ENCODE data around the gene ZC3H4. TPM values are rescaled to one million over a fixed set of nuclear protein-coding genes. Genes with fewer than 3 reads are reported as not detected.
"Not testable (repeated sequence)": the region's sequence is repeated elsewhere in the genome, so short reads cannot be mapped to it uniquely, and the experiment has no call there.

The ZC3H4 gene
- 45.1 TPM for total RNA-seq

DNA sequence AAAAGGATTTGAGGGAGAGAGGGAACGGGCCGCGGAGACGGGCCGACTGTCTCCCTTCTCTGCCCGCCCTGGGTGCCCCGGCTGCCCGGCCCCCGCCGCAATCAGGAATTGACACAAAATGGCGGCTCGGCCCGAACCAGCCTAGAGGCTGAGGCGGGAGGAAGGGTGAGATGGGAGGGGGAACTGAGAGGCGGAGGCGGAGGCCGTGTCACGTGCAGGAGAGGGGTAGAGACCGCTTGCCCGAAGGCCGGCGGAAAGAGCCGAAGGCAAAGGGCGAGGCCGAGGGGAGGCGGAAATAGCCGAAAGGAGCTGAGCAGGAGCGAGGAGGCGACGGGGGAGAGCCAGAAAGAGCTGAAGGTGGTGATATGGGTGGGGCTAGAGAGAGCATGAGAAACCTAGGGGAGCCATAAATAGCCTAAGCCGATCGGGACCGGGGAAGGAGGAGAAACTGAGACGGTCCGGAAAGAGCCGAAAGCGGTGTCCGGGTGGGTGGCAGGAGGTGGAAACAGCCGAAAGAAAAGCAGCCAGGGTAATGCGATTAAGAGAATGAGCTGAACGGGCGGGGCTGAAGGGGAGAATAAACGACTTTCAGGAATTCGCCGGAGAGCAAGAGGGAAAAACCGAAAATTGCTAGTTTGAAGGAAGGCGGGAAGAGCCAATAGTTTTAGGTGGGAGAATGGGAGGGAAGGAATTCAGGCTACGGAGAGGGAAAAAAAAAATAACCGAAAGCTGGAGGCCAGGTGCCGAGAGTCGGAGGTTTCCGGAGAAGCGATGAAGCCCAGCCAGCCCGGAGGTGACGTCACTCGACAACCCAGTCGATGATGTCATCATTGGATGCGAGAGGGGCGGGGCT, at the start of gene ZC3H4:
ZC3H4 (minus strand) TSS at position 780 of the 853 bp plus-strand sequence. CDS start 1,192 bp downstream, outside the sequence.
- DNase-seq (ENCODE audit: low spot score) = peak; percentile 99

DNA sequence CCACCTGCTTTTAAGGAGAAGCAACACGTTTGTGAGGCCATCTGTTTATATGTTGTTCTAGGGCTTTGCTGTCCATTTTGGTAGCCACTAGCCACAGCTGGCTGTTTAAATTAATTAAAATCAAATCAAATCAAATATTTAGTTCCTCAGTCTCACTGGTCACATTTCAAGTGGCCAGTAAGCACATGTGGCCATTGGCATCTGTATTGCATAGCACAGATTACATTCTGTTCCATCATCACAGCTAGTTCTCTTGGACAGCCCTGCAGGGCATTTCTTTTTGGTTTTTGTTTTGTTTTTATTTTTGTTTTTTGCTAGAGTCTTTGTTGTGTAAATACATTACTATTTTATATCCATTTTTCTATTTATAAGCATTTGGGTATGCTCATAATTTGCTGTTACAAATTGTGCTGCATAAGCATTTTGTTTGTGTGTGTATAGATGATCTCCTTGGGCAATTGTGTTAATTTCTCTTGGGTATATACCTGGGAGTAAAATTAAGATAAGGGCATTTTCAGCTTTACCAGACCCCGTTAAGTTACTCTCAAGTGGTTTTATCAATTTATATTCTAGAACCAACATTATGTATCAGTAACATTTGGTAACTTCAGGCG, 48.4 kb upstream of the ZC3H4 start:
- DNase-seq (ENCODE audit: low spot score) = no peak

DNA sequence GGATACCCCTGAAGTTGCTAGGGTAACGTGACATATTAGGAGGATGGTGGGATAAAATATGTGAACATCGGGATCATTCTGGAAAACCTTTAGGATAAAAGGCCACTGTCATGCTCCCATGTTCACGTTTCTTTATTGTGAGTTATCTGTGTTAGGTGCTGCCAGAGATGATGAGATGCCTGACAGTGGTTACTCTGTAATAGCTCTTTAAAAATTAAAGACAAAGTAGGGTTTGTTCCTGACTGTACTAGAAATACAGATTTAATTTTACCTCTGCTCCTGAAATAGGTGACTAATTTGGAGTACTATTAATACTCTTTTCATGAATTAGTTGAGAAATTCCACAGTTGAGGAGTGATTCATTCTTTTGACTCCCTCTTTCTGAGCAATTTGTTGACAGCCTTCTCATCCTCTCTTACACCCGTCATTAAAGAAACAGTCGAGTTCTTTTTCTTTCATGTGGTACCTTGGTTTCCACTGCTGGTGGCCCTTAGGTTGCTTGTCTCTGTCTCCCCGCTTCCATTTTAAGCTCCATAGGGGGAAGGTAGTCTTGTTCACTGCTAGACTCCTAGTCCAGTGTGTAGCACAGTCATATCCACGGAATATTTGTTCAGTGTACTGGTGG, 45.4 kb upstream of the ZC3H4 start:
- DNase-seq (ENCODE audit: low spot score) = no peak

DNA sequence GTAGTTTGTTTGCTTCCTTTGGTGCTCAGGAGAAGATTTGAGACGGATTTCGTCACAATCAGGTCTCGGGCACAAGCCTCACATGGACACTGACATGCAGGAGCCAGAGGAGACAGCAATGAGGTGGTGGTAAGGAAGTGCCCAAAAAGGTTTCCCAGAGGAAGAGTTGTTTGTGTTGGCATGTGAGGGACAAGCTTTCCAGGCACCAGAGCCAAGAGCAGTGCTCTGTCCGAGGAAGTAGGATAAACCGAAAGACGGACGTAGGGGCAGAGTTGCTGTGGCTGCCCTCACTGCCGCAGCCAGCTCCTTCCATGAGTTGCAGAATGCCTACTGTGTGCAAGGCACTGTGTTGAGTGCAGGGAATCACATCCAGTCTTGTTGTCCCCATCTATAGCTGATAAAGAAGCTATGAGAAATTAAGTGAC, 44.8 kb upstream of the ZC3H4 start:
- DNase-seq (ENCODE audit: low spot score) = no peak

DNA sequence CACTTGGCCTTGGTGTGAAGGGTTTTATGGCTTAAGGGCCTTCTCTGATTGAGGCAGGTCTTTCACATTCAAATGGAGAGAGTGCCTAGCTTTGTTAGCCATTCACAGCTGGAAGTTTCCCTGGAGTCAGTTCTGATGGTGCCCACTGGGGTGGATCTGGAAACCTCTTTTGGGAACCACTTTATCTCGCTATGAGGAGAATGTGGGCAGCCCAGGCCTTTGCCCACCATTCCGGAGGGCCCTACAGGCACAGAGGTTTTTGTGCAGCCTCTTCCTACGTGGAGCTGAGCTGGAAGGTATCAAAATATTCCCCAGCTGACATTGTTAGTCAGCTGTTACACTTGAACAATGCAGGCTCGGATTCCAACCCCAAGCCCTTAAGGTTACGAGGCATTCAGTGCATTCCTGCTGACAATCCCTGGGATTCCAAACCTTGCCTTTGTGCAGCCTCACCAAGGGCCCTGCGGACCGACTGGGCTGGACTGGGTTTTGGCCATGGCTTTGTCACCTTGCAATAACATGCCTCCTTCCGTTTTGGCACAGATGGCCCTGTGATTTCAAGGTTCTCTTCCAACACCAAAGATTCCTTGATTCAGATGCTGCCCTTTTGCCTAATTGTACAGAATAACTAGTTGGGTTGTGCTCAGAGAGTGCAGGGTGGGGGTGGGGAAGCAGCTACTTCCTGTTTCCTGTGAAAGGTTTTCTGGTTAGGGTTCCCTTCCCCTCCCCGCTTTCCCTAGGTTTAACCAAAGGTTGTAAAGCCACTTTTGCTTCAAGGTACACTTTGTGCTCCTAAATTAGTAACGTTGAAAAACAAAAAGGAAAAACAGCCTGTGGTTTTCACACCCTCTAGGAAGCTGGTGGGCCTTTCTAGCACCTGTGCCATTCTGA, 44.1 kb upstream of the ZC3H4 start:
- DNase-seq (ENCODE audit: low spot score) = peak; percentile 12

DNA sequence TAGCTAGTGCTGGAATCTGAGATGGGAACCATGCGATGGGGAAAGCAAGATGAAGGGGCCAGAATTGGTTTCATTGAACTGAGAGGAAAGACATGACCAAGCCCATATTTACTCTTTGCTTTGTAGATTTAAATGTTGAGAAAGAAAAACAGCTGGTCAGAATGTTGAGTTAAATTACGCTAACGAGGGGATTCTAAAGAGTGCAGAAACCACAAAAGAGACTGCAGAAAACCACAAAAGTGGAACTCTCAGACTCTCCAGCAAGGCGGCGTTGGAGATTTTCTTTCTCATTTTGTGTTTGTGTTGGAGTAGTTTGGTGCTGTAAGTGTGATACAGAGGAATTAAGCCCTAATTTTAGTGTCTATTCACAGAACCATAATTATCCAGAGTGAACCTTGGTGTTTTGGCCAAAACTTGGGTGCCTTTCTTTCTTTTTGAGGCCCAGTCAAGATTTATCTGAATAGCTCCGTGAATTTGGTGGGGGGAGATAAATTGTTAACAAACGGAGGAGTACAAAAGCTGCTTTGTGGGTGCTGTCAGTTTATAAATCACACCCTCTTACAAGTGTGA, 43.4 kb upstream of the ZC3H4 start:
- no peak for DNase-seq (ENCODE audit: low spot score)

- DNase-seq (ENCODE audit: low spot score) = peak; percentile 14
Observed at GRCh38 chr19:47155148-47155547, 41.6 kb upstream of the ZC3H4 start.

DNA sequence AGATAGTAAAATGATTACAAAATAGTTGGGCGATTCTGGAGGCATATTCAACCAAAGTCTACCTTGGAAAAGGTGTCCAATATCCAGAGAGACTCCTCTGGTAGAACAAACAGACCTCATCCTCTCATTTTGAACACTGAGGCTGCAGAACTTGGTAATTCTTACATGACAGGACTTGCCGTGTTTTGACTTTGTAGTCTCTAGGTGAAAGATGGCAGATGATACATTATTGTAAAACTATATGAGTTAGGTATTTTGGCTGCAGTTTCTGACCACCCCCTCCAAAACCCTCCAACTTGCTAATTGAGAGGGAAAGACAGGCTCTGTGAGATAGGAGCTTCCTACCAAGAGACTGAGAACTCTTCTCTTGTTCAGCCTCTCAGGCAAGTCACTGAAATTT, 39.7 kb upstream of the ZC3H4 start:
- DNase-seq (ENCODE audit: low spot score) = no peak

- DNase-seq (ENCODE audit: low spot score) = peak; percentile 35
Observed at GRCh38 chr19:47152632-47153031, 39.1 kb upstream of the ZC3H4 start.

DNA sequence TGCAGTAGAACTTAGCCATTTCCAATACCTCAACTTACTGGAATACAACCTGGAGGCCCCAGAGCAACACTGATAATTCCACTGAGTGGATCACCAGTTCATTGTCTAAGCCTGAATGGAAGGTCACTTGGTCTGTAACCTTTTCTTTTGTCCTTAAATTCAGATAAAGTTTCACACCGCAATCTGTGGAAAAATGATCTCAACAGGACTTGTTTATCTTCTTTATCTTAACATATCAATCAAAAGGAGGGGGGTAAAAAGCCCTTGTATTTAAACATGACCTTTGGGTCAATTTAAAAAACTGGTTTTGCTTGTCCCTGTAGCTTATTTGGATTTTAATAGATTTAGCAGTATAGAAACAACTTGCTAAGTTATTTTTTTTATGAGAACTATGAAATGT, 38.6 kb upstream of the ZC3H4 start:
- DNase-seq (ENCODE audit: low spot score) = no peak

DNA sequence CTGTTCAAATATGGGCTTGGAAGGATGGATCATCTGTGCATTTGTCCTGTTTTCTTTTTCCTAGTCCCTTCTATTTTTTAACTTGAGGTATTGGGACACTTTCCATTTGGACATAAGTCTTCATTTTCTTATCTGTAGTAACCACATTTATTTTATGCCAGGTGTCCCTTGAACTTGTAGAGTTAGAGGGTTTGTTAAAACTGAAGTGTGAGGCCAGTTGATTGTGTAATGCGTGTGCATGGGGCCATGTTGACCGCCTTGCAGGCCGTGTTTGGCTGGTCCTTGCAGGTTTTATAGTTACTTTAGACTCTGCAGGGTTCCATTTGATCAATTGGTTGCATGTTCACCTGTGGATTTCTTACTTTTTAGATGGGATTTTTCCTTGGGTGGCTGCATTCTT, 38.1 kb upstream of the ZC3H4 start:
- DNase-seq (ENCODE audit: low spot score) = no peak

DNA sequence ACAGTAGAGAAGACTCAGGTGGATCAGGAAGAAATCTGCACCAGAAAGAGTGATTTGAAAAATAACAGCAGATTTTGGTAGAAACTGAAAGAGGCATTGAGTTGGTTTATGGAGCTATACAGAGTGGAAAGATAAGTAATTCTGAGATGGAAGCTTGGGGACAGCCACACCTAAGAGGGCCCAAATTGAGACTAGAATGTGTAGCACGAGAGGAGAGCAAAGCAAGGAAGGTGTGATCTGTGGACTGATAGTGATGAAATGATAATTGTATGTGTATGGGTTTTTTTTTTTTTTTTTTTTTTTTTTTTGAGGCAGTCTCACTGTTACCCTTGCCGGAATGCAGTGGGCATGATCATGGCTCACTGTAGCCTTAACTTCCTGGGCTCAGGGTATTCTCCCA, 33.3 kb upstream of the ZC3H4 start:
- no peak for DNase-seq (ENCODE audit: low spot score)

DNA sequence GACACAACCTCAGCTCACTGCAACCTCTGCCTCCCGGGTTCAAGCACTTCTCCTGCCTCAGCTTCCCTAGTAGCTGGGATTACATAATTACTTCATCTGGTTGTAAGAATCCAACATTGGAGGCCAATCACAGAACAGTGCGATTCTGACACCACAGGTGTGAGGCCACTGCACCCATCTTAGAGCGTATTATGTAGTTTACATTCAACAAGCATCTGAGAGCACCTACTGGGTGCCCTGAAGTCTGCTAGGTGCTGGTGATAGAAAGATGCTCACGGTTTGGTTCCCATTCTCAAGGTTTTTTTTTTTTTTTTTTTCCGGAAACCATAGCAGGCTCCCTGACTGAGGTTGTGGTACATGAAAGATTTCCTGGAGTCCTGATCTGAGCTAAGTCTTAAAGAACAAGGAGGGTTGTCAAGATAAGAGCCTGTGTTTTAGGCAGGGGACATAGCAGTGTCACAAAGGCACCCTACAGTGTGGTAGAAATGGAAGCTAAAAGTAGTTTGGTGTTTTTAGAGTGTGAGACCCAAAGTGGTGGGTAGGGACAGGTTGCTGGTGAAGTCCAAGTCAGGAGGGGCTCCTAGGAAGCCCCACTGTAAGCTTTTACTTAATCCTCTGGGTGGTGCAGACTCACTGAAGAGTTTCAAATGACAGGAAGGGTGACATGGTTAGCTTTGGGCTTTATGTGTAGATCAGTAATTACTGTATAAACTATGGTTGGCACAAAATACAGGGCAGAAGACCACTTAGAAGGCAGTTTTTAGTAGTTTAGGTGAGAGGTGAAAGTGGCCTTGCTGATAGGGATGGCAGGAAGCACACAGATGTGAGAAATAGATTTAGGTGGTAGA, 32.3 kb upstream of the ZC3H4 start:
- DNase-seq (ENCODE audit: low spot score) = no peak

GRCh38 chr19:47144630-47145029, 31.1 kb upstream of the ZC3H4 start:
- no peak for DNase-seq (ENCODE audit: low spot score)

- DNase-seq (ENCODE audit: low spot score) = no peak
Observed at GRCh38 chr19:47143322-47144073, 29.9 kb upstream of the ZC3H4 start.

GRCh38 chr19:47142779-47143178, 29.2 kb upstream of the ZC3H4 start:
- no peak for DNase-seq (ENCODE audit: low spot score)

DNA sequence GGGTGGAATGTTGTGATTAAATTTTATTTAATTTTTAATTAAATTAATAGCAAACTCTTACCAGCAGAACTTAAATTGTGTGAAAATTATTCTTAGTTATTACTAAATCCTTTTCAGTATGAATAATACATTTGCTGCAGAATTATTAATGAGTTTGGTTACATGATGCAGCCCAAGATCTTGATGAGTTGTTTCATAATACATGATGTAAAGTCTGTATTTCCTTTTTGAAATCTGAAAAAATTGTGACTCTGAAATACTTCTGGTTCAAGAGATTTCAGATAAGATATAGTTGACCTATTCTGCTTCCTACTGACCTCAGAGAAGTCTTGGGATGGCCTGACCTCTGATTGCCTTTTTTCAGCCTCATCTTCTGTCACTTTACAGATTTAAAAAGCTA, 28.1 kb upstream of the ZC3H4 start:
- DNase-seq (ENCODE audit: low spot score) = no peak

GRCh38 chr19:47141252-47141651, 27.7 kb upstream of the ZC3H4 start:
- DNase-seq (ENCODE audit: low spot score) = not testable (repeated sequence)

DNA sequence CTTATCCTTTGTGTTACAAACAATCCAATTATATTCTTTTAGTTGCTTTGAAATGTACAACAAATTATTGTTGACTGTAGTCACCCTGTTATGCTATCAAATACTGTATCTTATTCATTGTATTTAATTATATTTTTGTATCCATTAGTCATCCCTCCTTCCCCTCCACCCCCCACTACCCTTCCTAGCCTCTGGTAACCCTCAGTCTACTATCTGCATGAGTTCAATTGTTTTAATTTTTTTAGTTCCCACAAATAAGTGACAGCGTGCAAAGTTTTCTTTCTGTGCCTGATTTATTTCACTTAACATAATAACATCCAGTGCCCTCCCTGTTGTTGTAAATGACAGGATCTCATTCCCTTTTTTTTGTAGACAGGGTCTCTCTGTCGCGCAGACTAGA, 21.6 kb upstream of the ZC3H4 start:
- DNase-seq (ENCODE audit: low spot score) = no peak

DNA sequence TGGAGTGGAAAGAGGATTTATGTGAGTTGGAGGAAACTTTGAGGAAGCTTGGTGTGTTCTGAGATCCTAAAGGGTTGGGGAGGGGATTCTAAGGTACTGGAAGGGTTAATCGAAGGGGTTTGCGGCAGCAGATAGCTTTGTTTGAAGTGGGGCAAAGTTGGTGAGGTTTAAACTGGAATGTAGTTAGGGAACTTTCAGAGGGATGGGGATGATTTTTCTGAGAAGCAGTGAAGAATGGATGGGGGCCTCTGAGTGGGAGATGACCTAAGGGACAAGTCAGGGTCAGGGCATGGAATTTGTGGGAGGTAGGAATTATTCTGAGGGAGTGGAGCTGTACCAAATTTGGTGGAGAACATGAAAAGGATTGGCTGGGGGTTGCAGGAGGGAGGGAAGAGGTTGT, 21.0 kb upstream of the ZC3H4 start:
- DNase-seq (ENCODE audit: low spot score) = no peak

Data from mucosa of gallbladder (tissue), 1 donor.